GM21786 (cell line): ENCODE data around the gene ULBP3.

ENCODE experiments used
- ATAC-seq: cut with Tn5 transposase; IDR thresholded peaks from one replicate; pipeline ENCODE4 v1.9.1; 2021; ENCODE audit not compliant: unreplicated experiment

ULBP3 gene

GRCh38 chr6:150068720-150069648 lies at the start of gene ULBP3:
Gene ULBP3 (minus strand): TSS chr6:150069121. CDS start chr6:150069066, 55 bp downstream.
- ATAC-seq: peak; percentile 70

DNA sequence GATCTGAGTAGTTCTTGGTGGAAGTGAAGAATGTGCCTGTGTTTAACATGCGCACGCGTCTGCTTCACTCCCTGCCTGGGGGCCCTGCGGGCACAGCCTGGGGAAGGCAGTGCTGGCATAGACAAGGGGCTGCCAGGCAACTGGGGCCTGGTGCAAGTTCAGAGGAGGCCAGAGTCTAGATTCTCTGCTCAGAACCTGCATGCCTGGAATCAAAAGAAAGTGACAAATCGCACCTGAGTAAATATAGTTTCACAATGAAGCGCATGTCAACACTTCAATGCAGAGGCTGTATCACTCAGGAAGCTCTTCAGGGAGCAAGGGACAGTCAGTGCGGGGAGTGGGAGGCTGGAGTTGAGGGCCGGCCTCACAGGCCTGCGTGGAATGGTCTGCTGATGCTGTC lies 49.7 kb upstream of the ULBP3 start:
- ATAC-seq: no peak

- no peak for ATAC-seq
Observed at GRCh38 chr6:150118203-150118602, 49.3 kb upstream of the ULBP3 start.

DNA sequence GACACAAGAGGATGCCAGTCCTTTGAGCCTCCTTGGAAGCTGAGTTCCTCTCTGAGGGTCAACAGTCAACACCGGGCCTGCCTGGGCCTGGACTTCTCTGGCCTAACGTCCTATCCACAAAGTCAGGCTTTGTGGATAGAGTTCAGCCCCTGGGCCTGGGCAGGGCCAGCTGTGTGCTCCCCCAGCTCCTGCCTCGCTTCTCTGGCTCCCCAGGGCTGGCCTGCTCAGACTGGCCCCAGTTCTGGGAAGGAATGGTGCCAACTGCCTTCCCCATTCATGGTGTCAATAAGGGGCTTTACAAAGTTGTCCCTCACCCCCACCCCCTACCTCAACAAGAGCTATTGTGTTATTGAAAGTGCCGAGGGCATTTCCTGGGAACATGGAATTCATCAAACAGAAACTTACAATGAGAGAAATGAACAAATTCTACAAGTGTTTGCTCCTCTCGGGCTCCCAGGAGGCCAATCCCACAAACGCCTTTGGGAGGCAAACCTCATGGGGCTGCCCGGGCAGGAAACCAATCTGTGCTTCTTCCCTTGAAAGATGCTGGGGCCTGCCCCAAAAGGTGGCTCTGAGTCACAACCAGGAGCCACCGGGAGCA lies 47.4 kb upstream of the ULBP3 start:
- ATAC-seq: no peak

DNA sequence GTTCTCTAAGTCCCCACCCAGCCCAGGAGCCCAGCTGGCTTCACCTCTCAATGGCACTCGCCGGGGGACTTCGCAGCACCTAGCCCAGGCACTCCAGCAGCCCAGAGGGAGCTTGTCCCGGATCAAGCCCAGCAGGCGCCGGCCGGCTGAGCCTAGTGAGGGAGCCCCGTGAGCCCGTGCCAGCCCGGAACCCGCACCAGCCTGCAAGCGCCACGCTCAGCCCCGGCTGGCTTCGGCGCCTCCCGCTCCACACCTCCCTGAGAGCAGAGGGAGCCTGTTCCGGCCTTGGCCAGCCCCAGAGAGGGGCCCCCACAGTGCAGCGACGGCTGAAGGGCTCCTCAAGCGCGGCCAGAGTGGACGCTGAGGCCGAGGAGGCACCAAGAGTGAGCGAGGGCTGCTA lies 46.8 kb upstream of the ULBP3 start:
- ATAC-seq: no peak

GRCh38 chr6:150112233-150112632 lies 43.3 kb upstream of the ULBP3 start:
- no peak for ATAC-seq

GRCh38 chr6:150102750-150103270 lies 33.9 kb upstream of the ULBP3 start:
- ATAC-seq: no peak

DNA sequence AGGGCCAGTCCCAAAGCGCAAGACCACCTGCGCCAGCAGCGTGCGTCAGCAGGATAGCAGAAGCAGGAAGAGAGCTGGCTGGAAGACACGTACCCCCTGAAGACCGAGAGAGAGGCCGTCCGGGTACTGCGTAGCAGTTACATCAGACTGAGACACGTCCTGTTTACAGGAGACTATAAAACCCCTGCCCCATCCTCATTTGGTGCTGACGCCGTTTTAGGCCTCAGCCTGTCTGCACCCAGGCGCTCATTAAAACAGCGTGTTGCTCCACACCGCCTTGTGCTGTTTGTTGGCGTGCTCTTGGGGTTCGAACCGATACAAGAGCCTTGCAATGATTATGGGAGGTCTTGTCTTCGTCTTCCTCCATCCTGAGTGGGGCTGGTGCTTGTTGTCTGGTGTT lies 31.8 kb upstream of the ULBP3 start:
- no peak for ATAC-seq

GRCh38 chr6:150099953-150100352 lies 31.0 kb upstream of the ULBP3 start:
- ATAC-seq: no peak

- ATAC-seq: no peak
Observed at GRCh38 chr6:150099546-150099945, 30.6 kb upstream of the ULBP3 start.

DNA sequence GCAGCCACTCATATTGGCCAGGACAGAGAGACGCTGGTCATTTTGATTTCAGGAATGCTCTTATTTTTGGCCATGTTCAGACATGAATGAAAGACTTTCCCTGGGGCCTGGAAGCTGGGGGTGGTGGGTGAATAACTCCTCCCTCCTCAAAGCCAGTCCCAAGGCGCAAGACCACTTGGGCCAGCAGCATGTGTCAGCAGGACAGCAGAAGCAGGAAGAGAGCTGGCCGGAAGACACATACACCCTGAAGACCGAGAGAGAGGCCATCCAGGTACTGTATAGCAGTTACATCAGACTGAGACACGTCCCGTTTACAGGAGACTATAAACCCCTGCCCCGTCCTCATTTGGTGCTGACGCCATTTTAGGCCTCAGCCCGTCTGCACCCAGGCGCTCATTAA lies 29.2 kb upstream of the ULBP3 start:
- no peak for ATAC-seq

GRCh38 chr6:150093397-150093796 lies 24.5 kb upstream of the ULBP3 start:
- no peak for ATAC-seq

GRCh38 chr6:150091476-150091875 lies 22.6 kb upstream of the ULBP3 start:
- no peak for ATAC-seq

DNA sequence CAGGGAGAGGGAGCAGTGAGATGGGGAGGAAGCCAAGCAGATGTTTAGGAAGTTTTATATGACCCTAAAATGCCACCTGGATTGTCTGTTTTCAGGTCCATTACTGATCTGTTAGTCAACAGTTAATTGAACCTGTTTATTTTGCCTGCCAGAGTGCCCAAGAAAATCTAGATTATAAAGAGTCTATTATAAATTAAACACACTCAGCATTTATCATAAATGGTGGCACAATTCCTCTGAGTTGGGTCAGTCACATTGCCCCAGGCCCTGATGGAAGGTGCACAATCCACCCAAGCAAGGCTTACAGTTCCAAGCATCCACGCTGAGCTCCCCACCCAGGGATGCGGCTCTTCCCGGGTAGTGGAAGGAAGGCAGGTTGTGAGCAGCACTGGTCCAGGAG lies 21.4 kb upstream of the ULBP3 start:
- ATAC-seq: no peak

GRCh38 chr6:150088481-150089154 lies 19.7 kb upstream of the ULBP3 start:
- no peak for ATAC-seq

DNA sequence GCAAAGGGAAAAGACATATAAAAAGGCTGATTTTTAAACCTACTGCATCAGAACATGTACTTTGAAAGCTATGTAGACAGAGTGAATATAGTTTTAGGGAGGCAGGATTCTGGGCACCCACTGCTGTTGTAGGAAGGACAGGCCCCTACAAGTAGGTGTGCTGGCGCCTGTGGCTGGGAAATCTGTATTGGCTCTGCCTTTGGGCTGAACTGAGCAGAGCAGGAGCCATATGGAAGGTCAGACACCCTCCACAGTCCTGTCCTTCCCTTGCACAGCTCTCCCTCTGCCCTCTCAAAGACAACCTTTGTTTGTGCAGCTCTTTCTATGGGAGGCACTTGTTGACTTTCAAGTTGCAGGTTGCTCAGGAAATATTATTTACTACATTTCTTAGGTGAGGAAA lies 18.4 kb upstream of the ULBP3 start:
- ATAC-seq: no peak

GRCh38 chr6:150086026-150086425 lies 17.1 kb upstream of the ULBP3 start:
- no peak for ATAC-seq

DNA sequence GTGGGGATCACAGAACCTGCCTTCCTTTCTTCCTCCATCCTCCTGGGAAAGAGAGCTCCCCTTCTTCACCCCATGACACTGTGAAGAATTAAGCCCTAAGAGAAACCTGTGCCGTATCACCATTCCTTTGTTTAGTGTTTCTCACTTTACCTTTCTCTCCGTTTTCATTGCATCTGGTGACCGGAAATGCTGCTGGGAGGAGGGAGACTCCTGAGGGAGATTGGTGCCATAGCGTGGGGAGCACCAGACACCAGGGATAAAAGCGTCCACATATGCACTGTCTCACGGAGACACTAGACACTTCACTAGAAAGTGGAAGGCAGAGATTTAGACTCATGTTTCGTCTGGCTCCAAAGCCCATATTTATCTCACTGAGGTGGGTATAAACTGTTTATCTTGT lies 15.5 kb upstream of the ULBP3 start:
- no peak for ATAC-seq

DNA sequence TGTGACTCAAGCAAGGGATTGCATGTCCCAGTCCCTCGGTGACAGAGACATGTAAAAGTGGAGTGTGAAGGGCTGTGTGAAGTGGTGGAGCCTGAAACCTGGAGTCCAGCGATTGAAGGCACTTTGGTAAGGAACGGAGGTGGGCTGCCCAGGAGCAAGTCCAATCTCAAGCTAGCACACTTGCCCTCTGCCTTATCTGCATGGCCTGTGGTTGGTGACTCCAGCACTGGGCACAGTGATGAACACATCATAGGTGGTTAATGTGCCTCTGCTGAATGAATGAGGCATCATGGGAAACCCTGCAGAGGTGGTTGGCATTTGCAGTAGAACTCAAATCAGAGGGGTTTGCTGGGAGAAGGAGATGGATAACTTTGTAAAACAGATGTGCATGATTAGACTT lies 14.9 kb upstream of the ULBP3 start:
- ATAC-seq: no peak

DNA sequence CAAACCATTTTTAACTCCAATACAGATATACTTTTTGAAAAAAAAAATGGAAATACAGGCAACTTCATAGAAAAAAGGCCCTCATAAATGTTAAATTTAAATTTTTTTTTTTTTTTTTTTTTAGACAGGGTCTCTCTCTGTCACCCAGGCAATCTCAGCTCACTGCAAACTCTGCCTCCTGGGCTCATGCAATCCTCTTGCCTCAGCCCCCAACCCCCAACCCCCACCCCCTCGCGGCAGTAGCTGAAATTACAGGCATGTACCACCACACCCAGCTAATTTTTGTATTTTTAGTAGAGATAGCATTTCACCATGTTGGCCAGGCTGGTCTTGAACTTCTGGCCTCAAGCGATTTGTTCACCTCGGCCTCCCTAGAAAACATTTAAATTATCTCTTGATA lies 12.8 kb upstream of the ULBP3 start:
- no peak for ATAC-seq

GRCh38 chr6:150079604-150080003 lies 10.7 kb upstream of the ULBP3 start:
- ATAC-seq: no peak

GRCh38 chr6:150078788-150079187 lies 9.9 kb upstream of the ULBP3 start:
- no peak for ATAC-seq
